DOHH2 (cell line): ENCODE results near the gene KLHL2.
"Not testable (repeated sequence)": the region's sequence is repeated elsewhere in the genome, so short reads cannot be mapped to it uniquely, and the experiment has no call there.

Experiments used
- CTCF ChIP-seq: fragments of 200-600 bp; sonication (generic); IDR thresholded peaks from one replicate; pipeline ENCODE4 v1.5.1; 2014; ENCODE audit warnings: antibody characterized with exemption, mild to moderate bottlenecking, low read depth, low read length; ENCODE audit not compliant: poor library complexity, severe bottlenecking
- EZH2phosphoT487 ChIP-seq: fragments of 200-600 bp; sonication (generic); IDR thresholded peaks from 2 replicates; pipeline ENCODE4 v1.6.1; 2017; ENCODE audit warnings: borderline replicate concordance, mild to moderate bottlenecking, antibody characterized with exemption, low read length, moderate library complexity, mixed read lengths

- not testable (repeated sequence) for TF ChIP-seq CTCF, EZH2phosphoT487
Measured at GRCh38 chr4:165248904-165249303, 41.5 kb downstream of the KLHL2 start.
